GM12864 (cell line): ENCODE measurements around the gene PLD6.

Experiments
- DNase-seq: peaks from one replicate; pipeline ENCODE4 v3.0.0-alpha.2; 2011; ENCODE audit warnings: low read depth
- H3K4me3 ChIP-seq: 2 replicates; pipeline ENCODE4 v1.5.1; 2011; ENCODE audit warnings: mild to moderate bottlenecking, low read depth, low read length, control low read depth
- CTCF ChIP-seq: IDR thresholded peaks from 2 replicates; pipeline ENCODE4 v1.5.1; 2011; ENCODE audit warnings: low read depth, mild to moderate bottlenecking, moderate library complexity, low read length, control low read depth, inconsistent platforms; ENCODE audit errors: missing control alignments

PLD6 gene

GRCh38 chr17:17151055-17151454 lies 55.1 kb downstream of the PLD6 start:
- no peak overlapping the region for H3K4me3 ChIP-seq
- no peak for TF ChIP-seq CTCF
- no peak for DNase-seq
